GM19099 (cell line): ENCODE results near the gene MB.

ENCODE experiments used
- POLR2A ChIP-seq: IDR thresholded peaks from 3 replicates; pipeline ENCODE4 v1.6.1; 2011; ENCODE audit warnings: low read depth; ENCODE audit not compliant: insufficient read length; ENCODE audit errors: extremely low read depth

The MB gene

GRCh38 chr22:35567351-35568141 lies 49.6 kb downstream of the MB start:
- no peak for TF ChIP-seq POLR2A

GRCh38 chr22:35564975-35565867 lies 51.9 kb downstream of the MB start:
- no peak for TF ChIP-seq POLR2A

GRCh38 chr22:35563211-35563610 lies 53.9 kb downstream of the MB start:
- TF ChIP-seq POLR2A: no peak

- TF ChIP-seq POLR2A: no peak
These were observed 55.2 kb downstream of the MB start for GRCh38 chr22:35561796-35562526.

GRCh38 chr22:35560824-35561223 lies 56.3 kb downstream of the MB start:
- TF ChIP-seq POLR2A: no peak

GRCh38 chr22:35560366-35560765 lies 56.8 kb downstream of the MB start:
- TF ChIP-seq POLR2A: no peak

GRCh38 chr22:35559354-35560005 lies 57.6 kb downstream of the MB start:
- no peak for TF ChIP-seq POLR2A

GRCh38 chr22:35558719-35559118 lies 58.4 kb downstream of the MB start:
- TF ChIP-seq POLR2A: no peak

- TF ChIP-seq POLR2A: no peak
These were observed 59.1 kb downstream of the MB start for GRCh38 chr22:35558031-35558430.
